Stimulated activated memory B cell treated with anti-CD40 and anti-IgM and Interleukin-4, amounts not matched to agents 10 μg/mL and 1 μg/mL and 100 μg/mL, for 72 hours (primary cell): ENCODE measurements around the gene QPCT.

Experiments
- ATAC-seq: fragments of 150-1000 bp; cut with Tn5 transposase; 2 replicates; pipeline ENCODE4 v1.10.0; 2021
- H3K27ac Mint-ChIP-seq: one replicate; pipeline ENCODE4 v1.8.0; 2022; ENCODE audit warnings: mild to moderate bottlenecking, mixed read lengths
- H3K27me3 Mint-ChIP-seq: one replicate; pipeline ENCODE4 v1.8.0; 2022; ENCODE audit warnings: mixed read lengths
- H3K36me3 Mint-ChIP-seq: one replicate; pipeline ENCODE4 v1.8.0; 2022; ENCODE audit warnings: mixed read lengths
- H3K4me1 Mint-ChIP-seq: one replicate; pipeline ENCODE4 v1.8.0; 2022; ENCODE audit warnings: mixed read lengths
- H3K4me3 Mint-ChIP-seq: one replicate; pipeline ENCODE4 v1.8.0; 2022; ENCODE audit warnings: mild to moderate bottlenecking, moderate library complexity, mixed read lengths
- H3K9me3 Mint-ChIP-seq: one replicate; pipeline ENCODE4 v1.8.0; 2022; ENCODE audit warnings: mixed read lengths

The QPCT gene

DNA sequence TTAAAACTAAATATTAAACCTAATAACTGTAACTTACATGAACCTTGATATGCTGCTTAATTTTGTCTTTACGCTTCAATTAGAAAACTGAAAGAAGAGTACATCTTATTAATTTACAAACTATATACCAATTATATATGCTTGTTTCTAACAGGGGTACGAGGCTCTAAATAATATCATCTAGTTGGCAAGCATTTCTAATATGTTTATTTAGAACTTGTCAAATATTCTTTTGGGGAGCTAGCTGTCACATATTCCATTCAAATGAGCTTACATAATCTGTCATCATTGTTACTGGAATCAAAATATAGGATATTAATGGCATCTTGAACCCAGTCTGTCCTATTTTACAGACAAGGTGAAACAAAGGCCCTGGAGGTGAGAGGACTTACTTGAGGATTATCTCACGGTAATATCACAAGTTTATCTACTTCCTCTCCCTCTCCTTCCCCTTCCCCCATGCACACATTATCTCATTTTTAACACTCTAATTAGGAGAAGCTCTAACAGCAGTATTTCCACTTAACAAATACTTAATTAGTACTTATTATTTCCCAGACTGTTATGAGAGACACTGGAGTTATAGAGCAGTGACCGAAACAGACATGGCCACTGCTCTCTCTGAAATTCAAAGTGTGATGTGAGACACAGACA, 23.3 kb upstream of the QPCT start:
- Mint-ChIP-seq H3K36me3 (peaks cover 5% of the 10 kb centered on the region), H3K4me1 (peaks cover 58% of the 10 kb centered on the region), H3K9me3 (no peaks in the 10 kb centered on the region), H3K27me3 (no peaks in the 10 kb centered on the region), H3K4me3 (peak overlapping the region; percentile 33), H3K27ac (peak overlapping the region; percentile 30)
- ATAC-seq: no peak

DNA sequence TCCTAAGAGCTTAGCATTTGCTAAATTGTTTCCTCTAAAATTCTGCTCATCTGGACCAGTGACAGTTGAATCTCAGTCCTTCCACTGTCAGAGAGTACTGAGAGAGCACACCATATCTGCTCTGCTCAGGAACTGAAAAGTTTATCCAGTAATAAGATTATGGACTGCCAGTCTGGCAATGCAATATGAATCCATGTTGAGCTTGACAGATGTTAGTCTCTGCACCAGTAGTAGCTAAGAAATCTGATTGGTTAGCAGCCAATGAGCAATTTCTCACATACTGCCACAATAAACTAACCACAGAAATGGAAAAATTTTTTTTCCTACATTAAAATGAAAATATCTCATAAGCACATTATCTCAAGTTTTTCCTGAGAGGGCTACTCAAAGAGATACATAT, 22.1 kb upstream of the QPCT start:
- Mint-ChIP-seq H3K4me3 (no peak overlapping the region), H3K27ac (no peak overlapping the region), H3K4me1 (peaks cover 53% of the 10 kb centered on the region), H3K36me3 (peaks cover 5% of the 10 kb centered on the region), H3K27me3 (no peaks in the 10 kb centered on the region), H3K9me3 (no peaks in the 10 kb centered on the region)
- ATAC-seq: no peak

DNA sequence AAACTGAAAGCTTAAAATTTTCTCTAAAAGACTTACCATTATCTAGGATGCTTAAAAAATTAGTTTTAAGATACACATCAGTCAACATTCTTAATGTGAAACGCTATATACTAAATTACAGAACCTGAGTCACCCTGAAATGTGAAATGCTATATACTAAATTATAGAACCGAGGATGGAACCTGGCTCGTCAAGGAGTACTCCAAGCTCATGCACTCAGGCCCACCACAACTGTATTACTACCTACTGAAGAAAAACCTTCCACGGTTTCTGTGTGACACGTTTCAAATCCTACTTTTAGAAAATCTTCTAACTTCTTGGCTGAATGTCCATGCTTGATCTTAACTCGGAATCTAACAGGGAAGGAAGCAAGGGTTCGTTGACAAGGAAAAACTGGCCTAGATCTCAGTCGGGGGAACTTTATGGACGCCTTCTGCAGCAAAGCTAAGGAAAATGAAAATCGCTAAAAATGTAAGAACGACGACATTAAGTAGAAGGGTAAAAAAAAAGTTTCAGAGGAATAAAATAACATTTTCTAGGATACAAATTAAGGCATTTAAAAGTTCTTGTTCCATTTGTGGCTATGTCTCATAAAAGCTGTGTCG, 21.2 kb upstream of the QPCT start:
- H3K4me1 Mint-ChIP-seq: peaks cover 44% of the 10 kb centered on the region

DNA sequence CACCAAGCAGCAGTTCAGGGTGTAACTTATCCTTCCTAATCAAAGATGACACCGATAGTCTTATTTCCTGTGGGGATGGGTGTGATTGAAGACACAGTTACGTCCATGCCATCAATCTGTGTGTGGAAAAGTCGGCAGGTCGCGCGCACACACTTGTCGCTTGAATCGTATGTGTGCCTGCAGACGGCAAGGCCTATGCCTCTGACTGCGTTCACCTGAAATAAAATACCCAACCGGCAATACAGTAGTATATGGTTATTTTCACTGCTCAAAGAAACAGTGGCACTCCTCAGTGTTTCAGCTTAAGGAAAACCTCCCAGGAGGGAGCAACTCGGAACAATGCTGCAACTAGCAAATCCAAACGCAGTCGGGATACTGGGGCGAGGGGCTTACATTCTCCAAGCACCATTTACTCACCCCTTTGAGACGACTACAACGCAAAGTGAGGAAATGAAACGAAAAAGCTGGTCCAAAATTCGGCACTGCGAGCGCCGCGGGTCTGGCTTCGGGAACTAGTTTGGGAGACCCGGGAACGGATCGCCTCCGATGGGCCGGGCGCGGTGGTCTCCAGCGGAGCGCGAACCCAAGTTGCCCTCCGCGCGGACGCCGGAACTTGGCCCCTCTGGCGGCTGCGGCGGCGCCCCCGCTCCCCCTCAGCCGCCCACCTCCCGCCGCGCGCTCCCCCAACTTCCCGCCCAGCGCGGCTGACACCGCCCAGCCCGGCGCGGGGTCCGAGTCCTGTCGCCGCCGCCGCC, 20.5 kb upstream of the QPCT start:
- H3K4me1 Mint-ChIP-seq: peaks cover 38% of the 10 kb centered on the region
- peak overlapping the region; percentile 98 for H3K4me3 Mint-ChIP-seq
- no peaks in the 10 kb centered on the region for H3K36me3 Mint-ChIP-seq
- H3K27me3 Mint-ChIP-seq: no peaks in the 10 kb centered on the region
- ATAC-seq: peak; percentile 67
- H3K9me3 Mint-ChIP-seq: no peaks in the 10 kb centered on the region
- H3K27ac Mint-ChIP-seq: peak overlapping the region; percentile 96

More for the DNA sequence above, 21.2 kb upstream of the QPCT start:
- Mint-ChIP-seq H3K9me3 (no peaks in the 10 kb centered on the region), H3K4me3 (peak overlapping the region; percentile 98), H3K27me3 (no peaks in the 10 kb centered on the region), H3K36me3 (no peaks in the 10 kb centered on the region), H3K27ac (peak overlapping the region; percentile 96)
- no peak for ATAC-seq

DNA sequence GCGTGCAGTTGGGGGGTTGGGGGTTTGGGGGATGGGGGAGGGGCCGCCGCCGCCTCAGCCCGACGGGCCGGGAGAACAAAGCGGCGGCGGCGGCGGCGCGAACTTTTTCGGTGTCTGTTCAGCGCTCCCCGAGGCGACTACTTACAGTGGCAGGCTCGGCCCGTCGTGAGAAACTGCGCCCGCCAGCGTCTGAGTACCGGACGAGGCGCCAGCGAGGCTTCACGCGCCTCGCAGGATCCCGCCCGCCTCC, 20.0 kb upstream of the QPCT start:
- peak overlapping the region; percentile 96 for H3K27ac Mint-ChIP-seq
- H3K27me3 Mint-ChIP-seq: no peaks in the 10 kb centered on the region
- H3K9me3 Mint-ChIP-seq: no peaks in the 10 kb centered on the region
- no peaks in the 10 kb centered on the region for H3K36me3 Mint-ChIP-seq
- peaks cover 35% of the 10 kb centered on the region for H3K4me1 Mint-ChIP-seq
- ATAC-seq: no peak
- peak overlapping the region; percentile 64 for H3K4me3 Mint-ChIP-seq

DNA sequence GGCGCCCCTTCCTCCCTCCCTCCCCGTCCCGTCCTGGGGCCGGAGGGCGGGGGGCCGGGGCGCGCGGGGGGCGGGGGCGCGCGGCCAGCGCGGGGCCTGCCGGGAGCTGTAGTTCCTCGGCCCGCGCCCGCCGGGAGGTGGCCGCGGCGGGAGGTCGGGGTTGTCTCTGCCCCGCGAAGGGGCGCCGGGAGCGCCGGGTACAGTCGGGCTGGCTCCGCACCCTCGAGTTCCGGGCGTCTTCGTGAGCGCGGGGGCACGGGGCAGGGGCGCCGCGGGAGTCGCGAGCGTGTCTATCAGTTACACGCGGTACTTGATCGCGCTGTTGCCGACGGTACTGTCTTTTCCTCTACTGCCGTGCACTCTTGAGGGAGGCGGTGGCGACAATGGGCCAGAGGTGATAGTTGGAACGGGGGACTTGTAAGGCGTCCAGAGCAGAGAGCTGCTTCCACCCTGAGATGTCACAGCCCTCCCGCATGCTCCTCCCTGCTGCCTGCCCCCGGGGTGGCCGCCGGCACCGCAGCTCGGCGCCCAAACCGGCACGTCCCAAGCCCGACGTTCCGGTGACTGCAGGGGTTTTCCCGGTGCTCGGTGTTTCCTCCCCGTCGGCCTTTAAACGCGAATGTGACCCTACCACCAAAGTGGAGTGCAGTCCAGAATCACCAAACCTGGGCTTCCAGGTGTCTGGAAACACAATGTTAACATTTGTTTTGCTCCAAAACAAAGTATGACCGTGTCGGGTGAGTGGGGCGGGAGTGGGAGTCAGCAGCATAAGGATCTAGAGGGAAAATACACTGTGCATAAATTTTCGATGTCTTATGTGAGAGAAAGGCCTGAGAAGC, 19.4 kb upstream of the QPCT start, which contains the start of gene PRKD3:
TSS of gene PRKD3 (minus strand) at position 48 of the 839 bp plus-strand sequence. CDS start 8,309 bp downstream, outside the sequence.
- no peaks in the 10 kb centered on the region for H3K9me3 Mint-ChIP-seq
- H3K27ac Mint-ChIP-seq: peak within 1 kb of the TSS; percentile 96
- H3K27me3 Mint-ChIP-seq: no peaks in the 10 kb centered on the region
- ATAC-seq: peak; percentile 92
- H3K4me3 Mint-ChIP-seq: peak within 1 kb of the TSS; percentile 98
- peaks cover 30% of the 10 kb centered on the region for H3K4me1 Mint-ChIP-seq
- H3K36me3 Mint-ChIP-seq: no peaks in the 10 kb centered on the region

DNA sequence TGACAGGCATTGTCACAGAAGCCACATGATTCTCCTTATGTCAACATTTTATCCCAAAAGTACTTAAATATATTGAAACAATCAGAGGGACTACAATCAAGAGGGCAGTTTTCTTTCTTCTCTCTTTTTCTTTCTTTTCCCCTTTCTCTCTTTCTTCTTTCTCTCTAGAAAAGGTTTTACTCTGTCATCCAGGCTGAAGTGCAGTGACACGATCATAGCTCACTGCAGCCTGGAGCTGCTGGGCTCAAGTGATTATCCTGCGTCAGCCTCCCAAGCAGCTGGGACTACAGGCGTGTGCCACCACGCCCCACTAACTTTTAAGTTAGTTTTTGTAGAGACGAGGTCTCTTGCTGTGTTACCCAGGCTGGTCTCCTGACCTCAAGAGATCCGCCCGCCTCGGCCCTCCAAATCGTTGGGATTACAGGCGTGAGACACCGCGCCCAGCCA, 18.8 kb upstream of the QPCT start:
- peak overlapping the region; percentile 80 for H3K4me3 Mint-ChIP-seq
- H3K4me1 Mint-ChIP-seq: peaks cover 29% of the 10 kb centered on the region
- H3K27ac Mint-ChIP-seq: peak overlapping the region; percentile 96
- no peaks in the 10 kb centered on the region for H3K9me3 Mint-ChIP-seq
- H3K27me3 Mint-ChIP-seq: no peaks in the 10 kb centered on the region
- H3K36me3 Mint-ChIP-seq: no peaks in the 10 kb centered on the region
- ATAC-seq: no peak

DNA sequence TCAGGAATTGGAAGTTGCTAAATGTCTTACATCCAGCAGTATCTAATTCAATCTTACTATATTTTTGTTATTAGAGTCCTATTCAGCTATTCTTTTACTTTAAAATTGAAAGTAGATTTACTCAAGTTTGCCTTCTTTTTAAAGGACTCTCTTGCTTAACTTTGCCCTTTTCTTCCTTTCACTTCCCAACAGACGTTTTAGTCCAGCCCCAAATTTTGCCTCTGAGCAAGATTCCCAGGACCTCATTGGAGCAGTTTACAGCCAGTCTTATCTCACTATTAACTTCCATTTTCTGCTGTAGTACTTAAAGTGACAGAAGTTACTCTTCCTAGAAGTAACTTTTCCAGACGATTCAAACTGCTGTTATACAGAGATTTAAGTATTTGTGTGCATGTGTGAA, 18.1 kb upstream of the QPCT start:
- Mint-ChIP-seq H3K4me3 (no peak overlapping the region), H3K9me3 (no peaks in the 10 kb centered on the region), H3K27ac (no peak overlapping the region), H3K4me1 (peaks cover 24% of the 10 kb centered on the region), H3K27me3 (no peaks in the 10 kb centered on the region), H3K36me3 (no peaks in the 10 kb centered on the region)
- no peak for ATAC-seq

DNA sequence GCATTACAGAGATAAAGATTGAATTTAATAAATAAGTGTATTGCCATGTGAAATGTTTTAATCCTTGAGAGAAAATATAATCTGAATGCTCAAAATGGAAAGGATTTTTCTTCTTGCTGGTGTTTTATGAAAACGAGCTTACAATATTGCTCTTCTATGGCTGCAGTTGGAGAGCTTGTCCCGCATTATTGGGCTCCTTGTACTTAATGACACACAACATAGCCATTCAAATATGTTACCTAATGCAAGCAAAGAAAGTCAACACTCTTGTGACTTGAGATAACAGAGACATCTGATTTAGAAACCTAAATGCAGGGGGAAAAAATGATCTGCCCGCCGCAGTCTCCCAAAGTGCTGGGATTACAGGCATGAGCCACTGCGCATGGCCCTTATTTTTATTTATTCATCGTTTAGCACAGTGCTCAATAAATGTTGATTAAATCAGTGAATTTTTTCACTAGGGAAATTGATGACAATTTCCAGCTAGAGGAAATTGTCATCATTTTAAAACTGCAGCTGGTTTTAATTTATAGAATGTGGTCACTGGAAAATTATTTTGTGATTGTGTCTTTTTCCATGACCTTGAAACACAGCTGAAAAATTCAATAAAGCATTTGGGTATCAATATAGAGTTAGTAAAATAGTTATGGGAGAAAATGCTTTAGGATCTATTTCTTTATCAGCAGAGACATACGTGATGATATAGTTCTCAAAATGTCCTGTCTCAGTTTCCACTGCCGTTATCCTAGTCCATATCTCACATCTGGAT, 17.4 kb upstream of the QPCT start:
- Mint-ChIP-seq H3K27me3 (no peaks in the 10 kb centered on the region), H3K4me1 (peaks cover 18% of the 10 kb centered on the region), H3K36me3 (no peaks in the 10 kb centered on the region), H3K9me3 (no peaks in the 10 kb centered on the region), H3K4me3 (no peak overlapping the region), H3K27ac (no peak overlapping the region)
- ATAC-seq: no peak

DNA sequence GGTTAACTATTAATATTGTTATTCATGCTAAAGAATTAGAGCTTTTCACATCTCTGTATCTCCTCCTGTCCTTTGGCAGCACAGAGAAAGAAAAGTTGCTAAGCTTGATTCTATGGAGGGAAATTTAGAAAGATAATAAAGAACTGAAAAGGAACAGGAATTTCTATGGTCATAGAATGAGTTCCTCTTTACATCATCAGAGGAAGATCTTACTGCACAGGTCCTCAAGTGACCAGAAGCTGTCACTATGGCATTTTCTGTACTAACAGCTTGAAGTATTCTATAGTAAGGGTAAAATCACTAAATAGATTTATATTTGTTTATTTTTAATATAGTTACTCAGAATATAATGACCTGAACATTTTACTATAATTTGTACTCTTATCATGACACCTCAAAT, 13.7 kb upstream of the QPCT start:
- no peaks in the 10 kb centered on the region for H3K27me3 Mint-ChIP-seq
- H3K36me3 Mint-ChIP-seq: no peaks in the 10 kb centered on the region
- ATAC-seq: no peak
- H3K4me1 Mint-ChIP-seq: peaks cover 17% of the 10 kb centered on the region
- H3K4me3 Mint-ChIP-seq: no peak overlapping the region
- no peak overlapping the region for H3K27ac Mint-ChIP-seq
- no peaks in the 10 kb centered on the region for H3K9me3 Mint-ChIP-seq

DNA sequence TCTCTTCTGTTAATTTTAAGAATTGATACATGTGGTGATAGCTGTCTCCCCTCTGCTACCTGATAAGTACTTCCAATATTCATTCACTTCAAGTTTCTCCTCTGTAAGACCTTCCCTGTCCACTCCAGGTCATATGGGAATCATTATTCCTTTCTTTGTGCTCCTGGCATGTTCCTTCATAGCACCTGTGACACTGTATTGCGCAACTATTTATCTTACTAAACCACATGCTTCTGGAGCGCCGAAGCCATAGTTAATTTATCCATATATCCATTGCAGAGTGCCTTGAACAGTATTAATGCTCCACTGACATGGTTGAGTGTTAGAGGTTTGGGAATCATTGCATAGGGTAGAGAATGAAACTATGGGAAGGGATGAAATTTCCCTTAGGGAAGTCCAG, 11.9 kb upstream of the QPCT start:
- Mint-ChIP-seq H3K27ac (no peak overlapping the region), H3K4me3 (no peak overlapping the region), H3K9me3 (no peaks in the 10 kb centered on the region), H3K4me1 (peaks cover 14% of the 10 kb centered on the region), H3K36me3 (no peaks in the 10 kb centered on the region), H3K27me3 (no peaks in the 10 kb centered on the region)
- ATAC-seq: no peak

DNA sequence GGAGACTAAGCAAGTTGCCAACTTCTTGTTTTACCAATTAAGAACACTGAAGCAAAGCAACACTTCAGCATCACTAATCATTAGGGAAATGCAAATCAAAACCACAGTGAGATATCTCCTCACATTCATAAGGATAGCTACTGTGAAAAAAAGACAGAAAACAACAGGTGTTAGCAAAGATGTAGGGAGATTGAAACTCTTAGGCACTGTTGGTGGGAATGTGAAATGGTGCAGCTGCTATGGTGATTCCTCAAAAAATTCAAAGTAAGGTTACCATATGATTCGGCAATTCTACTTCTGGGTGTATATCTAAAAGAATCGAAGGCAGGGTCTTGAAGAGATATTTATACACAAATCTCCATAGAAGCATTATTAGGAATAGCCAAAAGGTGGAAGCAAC, 11.2 kb upstream of the QPCT start:
- Mint-ChIP-seq H3K27ac (no peak overlapping the region), H3K27me3 (no peaks in the 10 kb centered on the region), H3K4me1 (peaks cover 14% of the 10 kb centered on the region), H3K4me3 (no peak overlapping the region), H3K36me3 (no peaks in the 10 kb centered on the region), H3K9me3 (no peaks in the 10 kb centered on the region)
- no peak for ATAC-seq

DNA sequence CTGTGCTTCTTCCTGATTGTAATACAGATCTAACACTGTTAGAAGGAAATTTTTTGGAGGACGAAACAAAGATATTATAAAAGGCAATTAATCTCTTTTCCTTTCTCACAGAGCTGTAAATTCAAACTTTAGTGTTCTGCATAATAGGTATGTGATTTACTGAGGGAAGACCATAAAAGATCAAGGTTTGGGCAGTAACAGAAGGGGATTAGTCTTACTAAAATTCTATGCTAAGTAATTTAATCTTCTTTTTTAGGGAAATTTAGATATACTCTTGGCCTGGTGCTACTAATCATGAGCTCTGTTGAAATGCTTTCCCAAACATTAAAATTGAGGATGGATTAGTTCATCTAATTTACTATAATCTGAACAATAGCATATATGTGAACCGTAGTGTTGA, 8.8 kb upstream of the QPCT start:
- Mint-ChIP-seq H3K4me3 (no peak overlapping the region), H3K36me3 (no peaks in the 10 kb centered on the region), H3K27me3 (no peaks in the 10 kb centered on the region), H3K27ac (no peak overlapping the region), H3K4me1 (peaks cover 14% of the 10 kb centered on the region), H3K9me3 (no peaks in the 10 kb centered on the region)
- no peak for ATAC-seq

DNA sequence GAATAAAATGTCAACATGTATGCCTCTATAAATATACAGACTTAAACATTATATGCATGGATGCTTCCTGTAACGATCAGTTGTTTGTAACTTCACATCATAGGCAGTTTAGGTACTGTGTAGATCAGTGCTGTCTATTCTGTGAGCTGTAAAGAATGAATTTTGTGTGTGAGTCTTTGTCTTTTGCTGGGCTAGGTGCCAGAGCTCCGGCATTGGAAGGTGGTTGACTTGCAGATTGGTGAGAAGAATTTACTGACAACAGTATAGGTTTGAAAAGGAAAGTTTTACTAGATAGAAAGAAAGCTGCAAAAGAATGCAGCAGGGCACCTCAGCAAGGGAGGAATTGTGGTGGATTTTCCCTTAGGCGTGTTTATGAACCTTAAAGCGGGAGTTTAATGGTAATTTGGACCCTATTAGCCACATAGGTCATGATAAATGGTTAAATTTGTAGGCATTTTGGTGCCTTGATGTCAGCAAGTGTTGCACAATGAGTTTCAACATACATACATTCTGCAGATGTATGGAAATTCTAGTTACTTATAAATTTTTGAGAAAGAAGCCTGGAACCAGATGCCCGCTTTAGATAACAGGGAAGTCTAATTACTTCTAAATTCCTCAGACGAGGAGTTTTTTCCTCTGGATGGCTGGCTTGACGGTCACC, 6.7 kb upstream of the QPCT start:
- H3K4me3 Mint-ChIP-seq: no peak overlapping the region
- no peaks in the 10 kb centered on the region for H3K9me3 Mint-ChIP-seq
- no peaks in the 10 kb centered on the region for H3K27me3 Mint-ChIP-seq
- no peak for ATAC-seq
- no peaks in the 10 kb centered on the region for H3K36me3 Mint-ChIP-seq
- no peak overlapping the region for H3K27ac Mint-ChIP-seq
- peaks cover 13% of the 10 kb centered on the region for H3K4me1 Mint-ChIP-seq
